ENCODE results near the gene MUC4.

GRCh38 chr3:195805181-195805580 lies 6.5 kb downstream of the MUC4 start:
- no peak for TF ChIP-seq CTCF (conservative IDR thresholded peaks at IDR 0.05)
- TF ChIP-seq ZFX (IDR thresholded peaks at IDR 0.05): no peak
